LoVo (cell line): ENCODE results near the gene KLHL11.

ENCODE experiments used
- DNase-seq: peaks from one replicate; pipeline ENCODE4 v3.0.0-alpha.2; 2016; ENCODE audit warnings: low spot score

KLHL11 gene

GRCh38 chr17:41806685-41807445 is 58.4 kb downstream of the KLHL11 start:
- DNase-seq = no peak
